ENCODE results near the gene RP9.
A peak's percentile ranks its signal among the peaks of the same experiment; 100 is the strongest.

RP9 gene

GRCh38 chr7:33109005-33109757 is at the start of gene RP9:
RP9 (minus strand) TSS chr7:33109404; CDS start chr7:33109372, 32 bp downstream.
- Histone ChIP-seq H3K36me3 (ENCODE audit: control insufficient read depth in 1 of 2, insufficient read depth in 2 of 2, low read length in 2 of 2) (peaks cover 0 to 5% of the 10 kb centered on the region in 2 donors), H3K9me3 (ENCODE audit: control insufficient read depth in 1 of 2, low read length in 2 of 2) (no peaks in the 10 kb centered on the region), H3K27ac (ENCODE audit: low read depth, low read length) (peak within 1 kb of the TSS; percentile 30), H3K9ac (ENCODE audit: low read depth in 1 of 2, low read length in 2 of 2) (peak within 1 kb of the TSS; percentile 72 to 86), H3K27me3 (ENCODE audit: control insufficient read depth in 1 of 2, insufficient read depth in 2 of 2, low read length in 2 of 2) (no peaks in the 10 kb centered on the region), H3K4me1 (ENCODE audit: control insufficient read depth in 1 of 2, insufficient read depth in 2 of 2, low read length in 2 of 2) (peaks cover 16 to 17% of the 10 kb centered on the region in 2 donors), H3K4me3 (ENCODE audit: low read depth in 1 of 2, low read length in 2 of 2) (peak within 1 kb of the TSS; percentile 87 to 94)

GRCh38 chr7:33157781-33158180 is 48.6 kb upstream of the RP9 start:
- Histone ChIP-seq H3K9me3 (ENCODE audit: control insufficient read depth in 1 of 2, low read length in 2 of 2) (no peaks in the 10 kb centered on the region), H3K9ac (ENCODE audit: low read depth in 1 of 2, low read length in 2 of 2) (no peak overlapping the region), H3K27me3 (ENCODE audit: control insufficient read depth in 1 of 2, insufficient read depth in 2 of 2, low read length in 2 of 2) (no peaks in the 10 kb centered on the region), H3K4me3 (ENCODE audit: low read depth in 1 of 2, low read length in 2 of 2) (no peak overlapping the region), H3K27ac (ENCODE audit: low read depth, low read length) (no peak overlapping the region), H3K36me3 (ENCODE audit: control insufficient read depth in 1 of 2, insufficient read depth in 2 of 2, low read length in 2 of 2) (no peaks in the 10 kb centered on the region), H3K4me1 (ENCODE audit: control insufficient read depth in 1 of 2, insufficient read depth in 2 of 2, low read length in 2 of 2) (no peaks in the 10 kb centered on the region)

GRCh38 chr7:33157311-33157710 is 48.1 kb upstream of the RP9 start:
- no peak overlapping the region for H3K9ac ChIP-seq (ENCODE audit: low read depth in 1 of 2, low read length in 2 of 2)
- H3K4me3 ChIP-seq (ENCODE audit: low read depth in 1 of 2, low read length in 2 of 2): no peak overlapping the region
- no peak overlapping the region for H3K27ac ChIP-seq (ENCODE audit: low read depth, low read length)
- H3K36me3 ChIP-seq (ENCODE audit: control insufficient read depth in 1 of 2, insufficient read depth in 2 of 2, low read length in 2 of 2): no peaks in the 10 kb centered on the region
- no peaks in the 10 kb centered on the region for H3K9me3 ChIP-seq (ENCODE audit: control insufficient read depth in 1 of 2, low read length in 2 of 2)
- H3K4me1 ChIP-seq (ENCODE audit: control insufficient read depth in 1 of 2, insufficient read depth in 2 of 2, low read length in 2 of 2): no peaks in the 10 kb centered on the region
- H3K27me3 ChIP-seq (ENCODE audit: control insufficient read depth in 1 of 2, insufficient read depth in 2 of 2, low read length in 2 of 2): no peaks in the 10 kb centered on the region

DNA sequence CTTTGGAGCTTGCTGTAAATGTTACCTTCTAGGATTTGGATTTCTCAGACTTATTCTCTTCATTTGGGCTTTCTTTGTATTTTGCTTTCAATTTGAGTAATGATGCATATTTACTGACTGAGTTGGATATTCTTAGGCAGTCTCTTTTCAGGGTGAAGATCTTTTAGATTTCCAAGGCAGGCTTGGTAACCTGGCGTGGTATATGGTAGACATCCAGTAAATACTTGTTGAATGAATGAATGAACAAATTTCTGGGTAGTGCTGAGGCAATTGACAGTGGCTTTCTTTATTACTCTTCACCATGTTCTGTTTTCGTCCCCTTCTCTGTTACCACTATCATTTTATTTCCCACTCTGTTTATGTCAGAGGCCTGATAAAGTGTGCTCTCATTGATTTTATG is 47.2 kb upstream of the RP9 start:
- Histone ChIP-seq H3K9me3 (ENCODE audit: control insufficient read depth in 1 of 2, low read length in 2 of 2) (no peaks in the 10 kb centered on the region), H3K27ac (ENCODE audit: low read depth, low read length) (no peak overlapping the region), H3K4me3 (ENCODE audit: low read depth in 1 of 2, low read length in 2 of 2) (no peak overlapping the region), H3K27me3 (ENCODE audit: control insufficient read depth in 1 of 2, insufficient read depth in 2 of 2, low read length in 2 of 2) (no peaks in the 10 kb centered on the region), H3K4me1 (ENCODE audit: control insufficient read depth in 1 of 2, insufficient read depth in 2 of 2, low read length in 2 of 2) (no peaks in the 10 kb centered on the region), H3K9ac (ENCODE audit: low read depth in 1 of 2, low read length in 2 of 2) (no peak overlapping the region), H3K36me3 (ENCODE audit: control insufficient read depth in 1 of 2, insufficient read depth in 2 of 2, low read length in 2 of 2) (no peaks in the 10 kb centered on the region)

- H3K9me3 ChIP-seq (ENCODE audit: control insufficient read depth in 1 of 2, low read length in 2 of 2): no peaks in the 10 kb centered on the region
- H3K4me3 ChIP-seq (ENCODE audit: low read depth in 1 of 2, low read length in 2 of 2): no peak overlapping the region
- H3K9ac ChIP-seq (ENCODE audit: low read depth in 1 of 2, low read length in 2 of 2): no peak overlapping the region
- no peaks in the 10 kb centered on the region for H3K27me3 ChIP-seq (ENCODE audit: control insufficient read depth in 1 of 2, insufficient read depth in 2 of 2, low read length in 2 of 2)
- no peak overlapping the region for H3K27ac ChIP-seq (ENCODE audit: low read depth, low read length)
- no peaks in the 10 kb centered on the region for H3K4me1 ChIP-seq (ENCODE audit: control insufficient read depth in 1 of 2, insufficient read depth in 2 of 2, low read length in 2 of 2)
- H3K36me3 ChIP-seq (ENCODE audit: control insufficient read depth in 1 of 2, insufficient read depth in 2 of 2, low read length in 2 of 2): no peaks in the 10 kb centered on the region
Measured at GRCh38 chr7:33155811-33156210, 46.6 kb upstream of the RP9 start.

- Histone ChIP-seq H3K27me3 (ENCODE audit: control insufficient read depth in 1 of 2, insufficient read depth in 2 of 2, low read length in 2 of 2) (no peaks in the 10 kb centered on the region), H3K36me3 (ENCODE audit: control insufficient read depth in 1 of 2, insufficient read depth in 2 of 2, low read length in 2 of 2) (no peaks in the 10 kb centered on the region), H3K27ac (ENCODE audit: low read depth, low read length) (no peak overlapping the region), H3K9ac (ENCODE audit: low read depth in 1 of 2, low read length in 2 of 2) (no peak overlapping the region), H3K4me1 (ENCODE audit: control insufficient read depth in 1 of 2, insufficient read depth in 2 of 2, low read length in 2 of 2) (no peaks in the 10 kb centered on the region), H3K4me3 (ENCODE audit: low read depth in 1 of 2, low read length in 2 of 2) (no peak overlapping the region), H3K9me3 (ENCODE audit: control insufficient read depth in 1 of 2, low read length in 2 of 2) (no peaks in the 10 kb centered on the region)
Measured at GRCh38 chr7:33152087-33152486, 42.9 kb upstream of the RP9 start.

GRCh38 chr7:33145156-33145555 is 36.0 kb upstream of the RP9 start:
- no peak overlapping the region for H3K27ac ChIP-seq (ENCODE audit: low read depth, low read length)
- H3K4me1 ChIP-seq (ENCODE audit: control insufficient read depth in 1 of 2, insufficient read depth in 2 of 2, low read length in 2 of 2): no peaks in the 10 kb centered on the region
- H3K9me3 ChIP-seq (ENCODE audit: control insufficient read depth in 1 of 2, low read length in 2 of 2): no peaks in the 10 kb centered on the region
- no peaks in the 10 kb centered on the region for H3K27me3 ChIP-seq (ENCODE audit: control insufficient read depth in 1 of 2, insufficient read depth in 2 of 2, low read length in 2 of 2)
- no peaks in the 10 kb centered on the region for H3K36me3 ChIP-seq (ENCODE audit: control insufficient read depth in 1 of 2, insufficient read depth in 2 of 2, low read length in 2 of 2)
- H3K9ac ChIP-seq (ENCODE audit: low read depth in 1 of 2, low read length in 2 of 2): no peak overlapping the region
- no peak overlapping the region for H3K4me3 ChIP-seq (ENCODE audit: low read depth in 1 of 2, low read length in 2 of 2)

GRCh38 chr7:33143996-33144718 is 35.0 kb upstream of the RP9 start:
- Histone ChIP-seq H3K27me3 (ENCODE audit: control insufficient read depth in 1 of 2, insufficient read depth in 2 of 2, low read length in 2 of 2) (no peaks in the 10 kb centered on the region), H3K9me3 (ENCODE audit: control insufficient read depth in 1 of 2, low read length in 2 of 2) (no peaks in the 10 kb centered on the region), H3K4me3 (ENCODE audit: low read depth in 1 of 2, low read length in 2 of 2) (no peak overlapping the region), H3K9ac (ENCODE audit: low read depth in 1 of 2, low read length in 2 of 2) (no peak overlapping the region), H3K36me3 (ENCODE audit: control insufficient read depth in 1 of 2, insufficient read depth in 2 of 2, low read length in 2 of 2) (no peaks in the 10 kb centered on the region), H3K27ac (ENCODE audit: low read depth, low read length) (no peak overlapping the region), H3K4me1 (ENCODE audit: control insufficient read depth in 1 of 2, insufficient read depth in 2 of 2, low read length in 2 of 2) (no peaks in the 10 kb centered on the region)

DNA sequence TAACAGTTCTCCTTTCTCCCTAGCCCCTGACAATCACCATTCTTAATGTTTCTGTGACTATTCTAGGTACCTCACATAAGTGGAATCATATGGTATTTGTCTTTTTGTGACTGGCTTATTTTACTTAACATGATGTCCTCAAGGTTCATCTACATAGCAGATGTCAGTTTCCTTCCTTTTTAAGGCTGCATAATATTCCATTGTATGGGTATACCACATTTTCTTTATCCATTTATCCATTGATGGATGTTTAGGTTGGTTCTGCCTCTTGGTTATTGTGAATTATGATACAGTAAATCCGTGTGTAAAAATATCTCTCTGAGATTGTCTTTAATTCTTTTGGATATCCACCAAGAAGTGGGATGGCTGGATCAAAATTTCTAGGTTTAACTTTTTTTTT is 33.4 kb upstream of the RP9 start:
- Histone ChIP-seq H3K27me3 (ENCODE audit: control insufficient read depth in 1 of 2, insufficient read depth in 2 of 2, low read length in 2 of 2) (no peaks in the 10 kb centered on the region), H3K9ac (ENCODE audit: low read depth in 1 of 2, low read length in 2 of 2) (no peak overlapping the region), H3K4me3 (ENCODE audit: low read depth in 1 of 2, low read length in 2 of 2) (no peak overlapping the region), H3K27ac (ENCODE audit: low read depth, low read length) (no peak overlapping the region), H3K4me1 (ENCODE audit: control insufficient read depth in 1 of 2, insufficient read depth in 2 of 2, low read length in 2 of 2) (no peaks in the 10 kb centered on the region), H3K9me3 (ENCODE audit: control insufficient read depth in 1 of 2, low read length in 2 of 2) (no peaks in the 10 kb centered on the region), H3K36me3 (ENCODE audit: control insufficient read depth in 1 of 2, insufficient read depth in 2 of 2, low read length in 2 of 2) (no peaks in the 10 kb centered on the region)

- Histone ChIP-seq H3K9me3 (ENCODE audit: control insufficient read depth in 1 of 2, low read length in 2 of 2) (no peaks in the 10 kb centered on the region), H3K4me3 (ENCODE audit: low read depth in 1 of 2, low read length in 2 of 2) (no peak overlapping the region), H3K27me3 (ENCODE audit: control insufficient read depth in 1 of 2, insufficient read depth in 2 of 2, low read length in 2 of 2) (no peaks in the 10 kb centered on the region), H3K9ac (ENCODE audit: low read depth in 1 of 2, low read length in 2 of 2) (no peak overlapping the region), H3K4me1 (ENCODE audit: control insufficient read depth in 1 of 2, insufficient read depth in 2 of 2, low read length in 2 of 2) (no peaks in the 10 kb centered on the region), H3K27ac (ENCODE audit: low read depth, low read length) (no peak overlapping the region), H3K36me3 (ENCODE audit: control insufficient read depth in 1 of 2, insufficient read depth in 2 of 2, low read length in 2 of 2) (no peaks in the 10 kb centered on the region)
Measured at GRCh38 chr7:33137103-33137502, 27.9 kb upstream of the RP9 start.
